ENCODE results near the gene MAGEA8.
"Not testable (repeated sequence)": the region's sequence is repeated elsewhere in the genome, so short reads cannot be mapped to it uniquely, and the experiment has no call there.

- TF ChIP-seq YY1 (IDR thresholded peaks at IDR 0.05; ENCODE audit: insufficient read depth, insufficient read length); SUZ12 (IDR thresholded peaks at IDR 0.05; ENCODE audit: extremely low read depth, insufficient read depth, insufficient read length); ZNF274 (IDR thresholded peaks at IDR 0.05; ENCODE audit: low read depth, low read length): not testable (repeated sequence)
Observed at GRCh38 chrX:149928635-149929034, 47.7 kb downstream of the MAGEA8 start.

All from NT2/D1 (cell line).